Psoas muscle (tissue), 8 donors: ENCODE results near the gene ZFC3H1. TPM values are rescaled to one million over a fixed set of nuclear protein-coding genes. Genes with fewer than 3 reads are reported as not detected.

Source experiments
- ATAC-seq, 4 donors: fragments of 200-7000 bp; cut with Tn5 transposase; one replicate each; pipeline ENCODE4 v1.9.1; 2020; ENCODE audit warnings: moderate library complexity in 3 of 4, mild to moderate bottlenecking in 2 of 4
- DNase-seq, 2 donors: peaks; one replicate each; pipeline ENCODE4 v3.0.0-alpha.2; 2020
- H3K27ac ChIP-seq: fragments of 200-600 bp; one replicate; pipeline ENCODE4 v1.8.0; 2022
- H3K27me3 ChIP-seq, 3 donors: fragments of 200-600 bp in 1 of 3; one replicate each; pipeline versions ENCODE4 v1.6.1 to v1.8.0; 2013 to 2022; ENCODE audit warnings: low read length in 2 of 3, mild to moderate bottlenecking in 2 of 3, moderate library complexity in 1 of 3; ENCODE audit not compliant: insufficient read depth in 3 of 3
- H3K36me3 ChIP-seq, 2 donors: fragments of 200-600 bp in 1 of 2; one replicate each; pipeline versions ENCODE4 v1.6.1 to v1.8.0; 2013 to 2022; ENCODE audit warnings: low read depth in 1 of 2, mild to moderate bottlenecking in 1 of 2, moderate library complexity in 1 of 2; ENCODE audit not compliant: insufficient read depth in 1 of 2
- H3K4me1 ChIP-seq: fragments of 200-600 bp; one replicate; pipeline ENCODE4 v1.8.0; 2022
- H3K4me3 ChIP-seq: fragments of 200-600 bp; one replicate; pipeline ENCODE4 v1.8.0; 2022; ENCODE audit warnings: mild to moderate bottlenecking
- H3K9me3 ChIP-seq: fragments of 200-600 bp; one replicate; pipeline ENCODE4 v1.8.0; 2022
- CTCF ChIP-seq: fragments of 200-600 bp; IDR thresholded peaks from one replicate; pipeline ENCODE4 v1.8.0; 2022; ENCODE audit warnings: antibody characterized with exemption
- WGBS, 3 donors: extraction: QIAGEN DNeasy Blood & Tissue Kit; methylation state at CpG; one replicate each; pipeline versions ENCODE4 v1.1.6 to v1.1.7; 2013; 5-methylcytosine and 5-hydroxymethylcytosine counted together
- intact Hi-C, 2 donors: fragments of 100-400 bp; cut with DNase I; formaldehyde crosslinking; loops; one replicate each; pipeline versions ENCODE4 v1.11.0 to v1.14.2; 2022
- polyA plus RNA-seq, 3 donors: library from polyadenylated mRNA; stranded (reverse); fragments of 200-250 nt; gene quantifications; one replicate each; pipeline ENCODE4 v1.2.3, GENCODE V29; 2013
- total RNA-seq, 4 donors: library from RNA; stranded (reverse); fragmentation: NEBNext Ultra II Directional in 2 of 4; extraction: Animal tissue kit (Norgen Biotek cat#: 25700) in 2 of 4; gene quantifications; one replicate each; pipeline versions ENCODE4 v1.2.1 to v1.2.4, GENCODE V29; 2021 to 2023
- donor health status: healthy with polysubstance abuse.
- donor health status: DM: no; HTN: no; CAD: no; lungs with moderate emphysema.
- donor health status: Bipolar disorder and iron deficiency.
- donor health status: healthy.
- donor health status: DM: yes; HTN: yes; CAD: no.
- donor health status: DM: no; HTN: no; CAD: no.
- donor health status: DM: no; HTN: no; CAD: no.
- donor health status: DM: yes; HTN: yes; CAD: no.

Gene ZFC3H1
- total and polyA plus RNA-seq, 7 donors: 5.5 to 18.1 (median 13.0) TPM

- Histone ChIP-seq H3K36me3 (peaks cover 10 to 100% of the 10 kb centered on the region in 2 donors), H3K27me3 (no peaks in the 10 kb centered on the region), H3K4me3 (no peak overlapping the region), H3K9me3 (no peaks in the 10 kb centered on the region), H3K4me1 (peaks cover 3% of the 10 kb centered on the region), H3K27ac (no peak overlapping the region)
- intact Hi-C loops: loop anchor here in 1 of 2 donors (10.0 kb wide), 1 partner anchor 279 kb away; no protein-coding TSS in a partner anchor
- no peak for ATAC-seq
- whole genome bisulfite sequencing, 3 donors: 90 to 97% (median 96%) methylated on average over 2 of the region's 2 CpGs
- no peak for DNase-seq
- TF ChIP-seq CTCF: no peak
Observed at GRCh38 chr12:71625476-71625875, 38.2 kb downstream of the ZFC3H1 start.

DNA sequence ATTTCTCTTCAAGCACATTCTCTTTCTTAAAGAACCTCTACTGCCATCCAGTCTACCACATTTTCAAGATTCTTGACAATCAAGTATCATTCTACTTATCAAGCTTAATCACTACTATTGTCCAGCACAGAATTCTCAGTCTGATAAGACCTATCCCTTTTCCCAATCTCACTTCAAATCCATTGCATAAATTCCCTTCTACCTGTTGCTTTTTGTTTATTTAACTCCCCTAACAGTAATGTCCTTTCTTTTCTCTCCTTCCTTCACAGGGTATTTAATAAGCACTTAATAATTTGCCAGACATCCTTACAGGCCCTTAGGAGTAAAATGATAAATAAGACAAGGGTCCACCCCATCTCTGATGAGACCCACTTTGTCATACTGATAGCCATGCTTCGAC lies 41.7 kb downstream of the ZFC3H1 start:
- Histone ChIP-seq H3K4me1 (peaks cover 3% of the 10 kb centered on the region), H3K27me3 (no peaks in the 10 kb centered on the region), H3K4me3 (no peak overlapping the region), H3K36me3 (peaks cover 10 to 100% of the 10 kb centered on the region in 2 donors), H3K9me3 (no peaks in the 10 kb centered on the region), H3K27ac (no peak overlapping the region)
- intact Hi-C loops: loop anchor here (5.0 to 10.0 kb wide), 2 partner anchors 35 to 283 kb away; no protein-coding TSS in a partner anchor
- 98 to 100% (median 100%) methylated on average over 1 of the region's 1 CpG for WGBS, 3 donors
- ATAC-seq (no peak), DNase-seq (no peak)
- no peak for TF ChIP-seq CTCF

- Histone ChIP-seq H3K4me3 (no peak overlapping the region), H3K4me1 (no peaks in the 10 kb centered on the region), H3K27ac (no peak overlapping the region), H3K27me3 (no peaks in the 10 kb centered on the region), H3K36me3 (peaks cover 12 to 100% of the 10 kb centered on the region in 2 donors), H3K9me3 (no peaks in the 10 kb centered on the region)
- ATAC-seq (no peak), DNase-seq (no peak)
- TF ChIP-seq CTCF: no peak
- 69 to 80% (median 73%) methylated on average over 6 of the region's 6 CpGs for WGBS, 3 donors
- intact Hi-C loops: no loop called here
Observed at GRCh38 chr12:71610031-71610795, 53.4 kb downstream of the ZFC3H1 start.

DNA sequence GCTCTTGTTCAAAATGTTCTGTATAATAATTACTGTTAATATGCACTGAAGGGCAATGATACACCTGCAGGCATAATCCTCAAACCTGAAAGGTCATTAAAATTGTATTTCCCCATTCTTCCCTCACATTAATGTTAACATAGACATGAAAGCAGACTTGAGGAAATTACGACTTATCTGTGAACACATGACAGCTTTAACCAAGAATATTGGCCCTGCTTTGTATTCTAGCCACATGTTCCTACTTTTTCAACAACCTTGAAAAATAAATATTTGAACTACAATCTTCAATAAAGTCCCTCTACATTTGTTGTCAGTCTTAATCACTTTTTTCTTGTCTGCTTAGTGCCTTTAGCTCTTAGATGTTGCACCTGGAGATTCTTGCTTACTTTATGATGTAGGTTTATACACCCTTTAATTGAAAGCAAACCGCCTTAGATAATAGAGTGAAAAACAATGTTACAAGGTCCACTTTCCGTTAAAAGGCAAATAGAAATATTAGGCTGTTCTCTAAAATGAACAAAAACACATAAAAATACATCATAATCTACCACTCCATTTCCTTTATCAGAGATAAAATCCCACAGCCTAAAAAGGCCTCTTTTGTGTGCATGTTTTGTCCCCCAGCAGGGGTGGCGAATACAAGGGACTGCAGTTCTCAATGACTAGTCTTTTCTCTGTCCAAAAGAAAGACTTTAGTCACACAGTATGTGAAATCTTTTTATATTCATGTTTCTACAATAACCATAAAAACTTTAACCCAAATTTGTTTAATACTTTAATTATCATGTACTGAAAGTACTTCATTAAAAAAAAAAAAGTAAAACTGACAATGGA lies 55.9 kb downstream of the ZFC3H1 start:
- no peaks in the 10 kb centered on the region for H3K4me1 ChIP-seq
- no peaks in the 10 kb centered on the region for H3K9me3 ChIP-seq
- ATAC-seq (no peak), DNase-seq (no peak)
- peaks cover 8 to 78% of the 10 kb centered on the region in 2 donors for H3K36me3 ChIP-seq
- H3K27me3 ChIP-seq: no peaks in the 10 kb centered on the region
- no peak for TF ChIP-seq CTCF
- no peak overlapping the region for H3K27ac ChIP-seq
- intact Hi-C loops: no loop called here
- WGBS, 3 donors: 92 to 97% (median 96%) methylated on average over 4 of the region's 4 CpGs
- no peak overlapping the region for H3K4me3 ChIP-seq
